ENCODE results near the gene HNRNPU. TPM values are rescaled to one million over a fixed set of nuclear protein-coding genes. Genes with fewer than 3 reads are reported as not detected.

HNRNPU gene
- total and polyA plus RNA-seq, 4 donors, result 83.6 to 286 (median 199) TPM

- DNase-seq (no peak), ATAC-seq (ENCODE audit: low FRiP score) (no peak)
- H3K4me3 ChIP-seq (ENCODE audit: low read length in 2 of 2), result no peak overlapping the region
- no peak overlapping the region for H3K27ac ChIP-seq (ENCODE audit: low read depth in 1 of 2, low read length in 2 of 2)
- intact Hi-C loops (cut with DNase I), result no loop called here
- no peaks in the 10 kb centered on the region for H3K27me3 ChIP-seq (ENCODE audit: control insufficient read depth in 1 of 2, insufficient read depth in 2 of 2, low read length in 1 of 2)
- H3K9me3 ChIP-seq (ENCODE audit: control insufficient read depth, low read length), result no peaks in the 10 kb centered on the region
- H3K36me3 ChIP-seq (ENCODE audit: control insufficient read depth in 1 of 2, insufficient read depth in 2 of 2, low read length in 1 of 2), result no peaks in the 10 kb centered on the region
- H3K4me1 ChIP-seq (ENCODE audit: control insufficient read depth in 1 of 2, insufficient read depth in 2 of 2, low read length in 2 of 2), result no peaks in the 10 kb centered on the region
- WGBS, 2 donors, result 72 to 80% methylated on average over 11 of the region's 11 CpGs
Measured at GRCh38 chr1:244881552-244882280, 17.4 kb upstream of the HNRNPU start.

DNA sequence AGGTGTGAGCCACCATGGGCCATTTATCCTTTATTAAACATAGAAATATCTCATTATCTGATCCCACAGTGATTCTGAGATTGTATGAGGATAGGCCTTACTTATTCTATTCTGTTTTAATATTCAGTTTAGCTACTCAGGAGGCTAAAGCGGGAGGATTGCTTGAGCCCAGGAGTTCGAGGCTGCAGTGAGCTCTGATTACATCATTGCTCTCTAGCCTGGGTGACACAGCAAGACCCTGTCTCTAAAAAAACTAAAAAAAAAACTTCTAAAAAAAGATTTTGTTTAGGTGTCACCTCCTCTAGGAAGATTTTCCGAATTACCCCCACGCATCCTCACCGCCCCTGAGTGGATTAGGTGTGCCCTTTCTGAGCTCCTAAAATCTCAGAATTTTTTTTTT lies 14.3 kb upstream of the HNRNPU start:
- no peaks in the 10 kb centered on the region for H3K36me3 ChIP-seq (ENCODE audit: control insufficient read depth in 1 of 2, insufficient read depth in 2 of 2, low read length in 1 of 2)
- H3K27ac ChIP-seq (ENCODE audit: low read depth in 1 of 2, low read length in 2 of 2), result no peak overlapping the region
- DNase-seq, result no peak
- no peaks in the 10 kb centered on the region for H3K27me3 ChIP-seq (ENCODE audit: control insufficient read depth in 1 of 2, insufficient read depth in 2 of 2, low read length in 1 of 2)
- no peaks in the 10 kb centered on the region for H3K9me3 ChIP-seq (ENCODE audit: control insufficient read depth, low read length)
- H3K4me1 ChIP-seq (ENCODE audit: control insufficient read depth in 1 of 2, insufficient read depth in 2 of 2, low read length in 2 of 2), result no peaks in the 10 kb centered on the region
- H3K4me3 ChIP-seq (ENCODE audit: low read length in 2 of 2), result no peak overlapping the region
- no peak for ATAC-seq (ENCODE audit: low FRiP score)
- WGBS, 2 donors, result 87 to 94% methylated on average over 5 of the region's 5 CpGs
- intact Hi-C loops (cut with DNase I), result no loop called here

DNA sequence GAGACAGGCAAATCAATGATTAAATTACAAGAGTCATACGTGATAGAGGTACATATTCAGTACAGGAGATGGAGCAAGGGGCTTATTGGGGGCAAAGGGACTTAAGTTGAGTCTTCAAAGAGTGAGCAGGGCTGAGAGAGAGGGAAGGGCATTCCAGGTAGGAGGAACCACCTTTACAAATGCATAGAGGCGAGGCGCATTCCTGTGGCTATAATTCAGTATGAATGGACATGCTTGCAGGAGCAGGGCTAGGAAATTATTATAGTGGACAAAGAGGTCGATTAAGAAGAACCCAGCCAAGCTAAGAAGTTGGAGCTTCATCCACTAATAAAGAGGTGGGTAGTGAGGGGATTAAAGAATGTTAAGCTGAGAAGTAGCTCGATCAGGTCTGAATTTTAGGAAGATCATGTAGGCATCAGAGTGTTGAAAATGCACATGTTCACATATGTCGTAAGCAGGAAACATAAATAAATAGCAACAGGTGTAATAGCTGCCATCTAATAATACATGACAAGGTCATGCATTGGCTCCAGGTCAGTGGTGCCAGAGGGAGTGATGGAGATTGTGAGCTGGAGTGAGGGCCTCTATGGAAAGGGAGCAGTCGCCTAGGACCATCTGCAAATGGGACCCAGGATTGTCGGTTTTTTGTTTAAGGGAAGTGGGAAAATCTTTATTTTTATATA lies 12.0 kb upstream of the HNRNPU start:
- ATAC-seq (ENCODE audit: low FRiP score), result no peak
- no peaks in the 10 kb centered on the region for H3K27me3 ChIP-seq (ENCODE audit: control insufficient read depth in 1 of 2, insufficient read depth in 2 of 2, low read length in 1 of 2)
- no peak for DNase-seq
- intact Hi-C loops (cut with DNase I), result no loop called here
- H3K27ac ChIP-seq (ENCODE audit: low read depth in 1 of 2, low read length in 2 of 2), result no peak overlapping the region
- WGBS, 2 donors, result 92 to 93% methylated on average over 8 of the region's 8 CpGs
- H3K36me3 ChIP-seq (ENCODE audit: control insufficient read depth in 1 of 2, insufficient read depth in 2 of 2, low read length in 1 of 2), result no peaks in the 10 kb centered on the region
- H3K9me3 ChIP-seq (ENCODE audit: control insufficient read depth, low read length), result no peaks in the 10 kb centered on the region
- H3K4me3 ChIP-seq (ENCODE audit: low read length in 2 of 2), result no peak overlapping the region
- H3K4me1 ChIP-seq (ENCODE audit: control insufficient read depth in 1 of 2, insufficient read depth in 2 of 2, low read length in 2 of 2), result no peaks in the 10 kb centered on the region

- Histone ChIP-seq H3K4me1 (ENCODE audit: control insufficient read depth in 1 of 2, insufficient read depth in 2 of 2, low read length in 2 of 2) (no peaks in the 10 kb centered on the region), H3K27ac (ENCODE audit: low read depth in 1 of 2, low read length in 2 of 2) (no peak overlapping the region), H3K36me3 (ENCODE audit: control insufficient read depth in 1 of 2, insufficient read depth in 2 of 2, low read length in 1 of 2) (no peaks in the 10 kb centered on the region), H3K4me3 (ENCODE audit: low read length in 2 of 2) (no peak overlapping the region), H3K27me3 (ENCODE audit: control insufficient read depth in 1 of 2, insufficient read depth in 2 of 2, low read length in 1 of 2) (no peaks in the 10 kb centered on the region), H3K9me3 (ENCODE audit: control insufficient read depth, low read length) (no peaks in the 10 kb centered on the region)
- DNase-seq (no peak), ATAC-seq (ENCODE audit: low FRiP score) (no peak)
- intact Hi-C loops (cut with DNase I), result no loop called here
- 77 to 83% methylated on average over 7 of the region's 7 CpGs for WGBS, 2 donors
Measured at GRCh38 chr1:244874974-244875579, 10.7 kb upstream of the HNRNPU start.

DNA sequence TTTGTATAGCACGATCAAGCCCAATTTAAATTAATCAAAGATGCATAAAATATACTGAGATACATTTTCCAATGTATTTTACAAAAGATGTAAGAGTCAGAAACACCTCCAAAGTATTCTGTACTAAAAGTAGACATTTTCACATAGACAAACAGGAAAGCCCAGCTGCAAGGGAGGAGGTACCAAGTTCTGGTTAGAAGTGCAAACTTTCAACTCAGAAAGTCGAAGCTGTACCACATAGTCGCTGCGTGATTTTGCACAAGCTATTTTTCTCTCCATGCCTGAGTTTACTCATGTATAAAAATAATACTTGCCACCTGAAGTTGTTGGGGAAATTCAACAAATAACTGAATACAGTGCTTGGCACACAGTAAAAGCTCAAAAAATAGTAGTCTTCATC lies 5.6 kb upstream of the HNRNPU start:
- Histone ChIP-seq H3K9me3 (ENCODE audit: control insufficient read depth, low read length) (no peaks in the 10 kb centered on the region), H3K4me3 (ENCODE audit: low read length in 2 of 2) (no peak overlapping the region), H3K4me1 (ENCODE audit: control insufficient read depth in 1 of 2, insufficient read depth in 2 of 2, low read length in 2 of 2) (no peaks in the 10 kb centered on the region), H3K36me3 (ENCODE audit: control insufficient read depth in 1 of 2, insufficient read depth in 2 of 2, low read length in 1 of 2) (no peaks in the 10 kb centered on the region), H3K27me3 (ENCODE audit: control insufficient read depth in 1 of 2, insufficient read depth in 2 of 2, low read length in 1 of 2) (no peaks in the 10 kb centered on the region), H3K27ac (ENCODE audit: low read depth in 1 of 2, low read length in 2 of 2) (no peak overlapping the region)
- no peak for ATAC-seq (ENCODE audit: low FRiP score)
- intact Hi-C loops (cut with DNase I), result loop anchor here in 1 of 2 donors (10.0 kb wide), 2 partner anchors 415 to 1695 kb away; partner anchors contain the start of genes ADSS2, CNST and TFB2M
- WGBS, 2 donors, result 91 to 92% methylated on average over 4 of the region's 4 CpGs
- no peak for DNase-seq

- no peaks in the 10 kb centered on the region for H3K4me1 ChIP-seq (ENCODE audit: control insufficient read depth in 1 of 2, insufficient read depth in 2 of 2, low read length in 2 of 2)
- H3K27me3 ChIP-seq (ENCODE audit: control insufficient read depth in 1 of 2, insufficient read depth in 2 of 2, low read length in 1 of 2), result no peaks in the 10 kb centered on the region
- no peaks in the 10 kb centered on the region for H3K36me3 ChIP-seq (ENCODE audit: control insufficient read depth in 1 of 2, insufficient read depth in 2 of 2, low read length in 1 of 2)
- no peak overlapping the region for H3K4me3 ChIP-seq (ENCODE audit: low read length in 2 of 2)
- intact Hi-C loops (cut with DNase I), result loop anchor here in 1 of 2 donors (10.0 kb wide), 2 partner anchors 415 to 1695 kb away; partner anchors contain the start of genes ADSS2, CNST and TFB2M
- H3K9me3 ChIP-seq (ENCODE audit: control insufficient read depth, low read length), result no peaks in the 10 kb centered on the region
- ATAC-seq (ENCODE audit: low FRiP score) (no peak), DNase-seq (no peak)
- no peak overlapping the region for H3K27ac ChIP-seq (ENCODE audit: low read depth in 1 of 2, low read length in 2 of 2)
- WGBS, 2 donors, result 94 to 96% methylated on average over 12 of the region's 12 CpGs
Measured at GRCh38 chr1:244869364-244869827, 5.1 kb upstream of the HNRNPU start.

DNA sequence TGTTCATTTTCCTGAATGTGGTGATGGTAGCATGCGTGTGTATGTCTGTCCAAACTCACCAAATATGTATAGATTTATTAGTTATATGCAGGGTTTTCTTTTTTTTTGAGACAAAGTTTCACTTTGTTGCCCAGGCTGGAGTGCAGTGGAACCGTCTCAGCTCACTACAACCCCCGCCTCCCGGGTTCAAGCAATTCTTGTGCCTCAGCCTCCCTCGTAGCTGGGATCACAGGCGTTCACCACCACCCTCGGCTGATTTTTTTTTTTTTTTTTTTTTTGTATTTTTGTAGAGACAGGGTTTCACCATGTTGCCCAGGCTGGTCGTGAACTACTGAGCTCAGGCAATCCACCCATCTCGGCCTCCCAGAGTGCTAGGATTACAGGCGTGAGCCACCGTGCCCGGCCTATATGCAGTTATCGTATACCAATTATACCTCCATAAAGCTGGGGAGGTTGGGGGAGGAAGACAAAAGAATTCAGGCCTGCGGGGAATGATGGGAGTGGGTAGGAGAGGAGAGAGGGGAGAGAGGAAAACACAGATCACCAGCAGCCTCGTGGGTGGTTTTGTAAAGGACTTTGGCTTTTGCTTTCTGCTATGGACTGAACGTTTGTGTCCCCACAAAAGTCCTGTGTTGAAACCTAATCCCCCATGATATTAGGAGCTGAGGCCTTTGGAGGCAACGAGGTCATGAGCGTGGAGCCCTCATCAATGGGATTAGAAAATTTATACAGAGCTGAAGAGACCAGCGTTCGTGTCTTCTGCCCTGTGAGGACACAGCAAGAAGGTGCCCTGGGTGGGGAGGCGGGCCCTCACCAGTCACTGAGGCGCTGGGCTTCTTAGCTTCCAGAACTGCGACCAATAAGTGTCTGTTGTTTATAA lies 4.4 kb upstream of the HNRNPU start:
- no peaks in the 10 kb centered on the region for H3K4me1 ChIP-seq (ENCODE audit: control insufficient read depth in 1 of 2, insufficient read depth in 2 of 2, low read length in 2 of 2)
- H3K27me3 ChIP-seq (ENCODE audit: control insufficient read depth in 1 of 2, insufficient read depth in 2 of 2, low read length in 1 of 2), result no peaks in the 10 kb centered on the region
- DNase-seq (no peak), ATAC-seq (ENCODE audit: low FRiP score) (no peak)
- WGBS, 2 donors, result 94% methylated on average over 23 of the region's 23 CpGs
- intact Hi-C loops (cut with DNase I), result loop anchor here in 1 of 2 donors (10.0 kb wide), 2 partner anchors 414 to 1696 kb away; partner anchors contain the start of genes ADSS2, CNST and TFB2M
- no peaks in the 10 kb centered on the region for H3K36me3 ChIP-seq (ENCODE audit: control insufficient read depth in 1 of 2, insufficient read depth in 2 of 2, low read length in 1 of 2)
- H3K9me3 ChIP-seq (ENCODE audit: control insufficient read depth, low read length), result no peaks in the 10 kb centered on the region
- no peak overlapping the region for H3K4me3 ChIP-seq (ENCODE audit: low read length in 2 of 2)
- no peak overlapping the region for H3K27ac ChIP-seq (ENCODE audit: low read depth in 1 of 2, low read length in 2 of 2)

DNA sequence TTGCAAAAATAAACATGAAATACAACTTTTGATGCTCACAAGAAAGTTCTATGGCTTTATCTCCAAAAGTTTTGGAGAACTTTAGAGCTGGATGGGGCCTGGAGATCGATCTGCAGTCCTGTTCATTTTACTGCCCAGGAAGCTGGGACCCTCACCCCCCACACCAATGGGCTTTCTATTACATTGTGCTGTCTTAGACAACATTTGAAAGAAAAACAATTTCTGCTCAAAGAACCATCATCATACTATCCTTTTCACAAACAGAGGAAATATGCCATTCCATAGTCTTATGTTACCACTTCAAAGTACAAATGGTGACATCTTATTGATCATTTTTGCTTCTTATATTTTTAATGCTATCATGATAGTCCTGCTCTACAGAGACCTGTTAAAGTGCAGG lies 2.0 kb upstream of the HNRNPU start:
- intact Hi-C loops (cut with DNase I), result loop anchor here in 1 of 2 donors (10.0 kb wide), 2 partner anchors 412 to 1698 kb away; partner anchors contain the start of genes ADSS2, CNST and TFB2M
- H3K27ac ChIP-seq (ENCODE audit: low read depth in 1 of 2, low read length in 2 of 2), result no peak overlapping the region
- no peaks in the 10 kb centered on the region for H3K27me3 ChIP-seq (ENCODE audit: control insufficient read depth in 1 of 2, insufficient read depth in 2 of 2, low read length in 1 of 2)
- ATAC-seq (ENCODE audit: low FRiP score) (no peak), DNase-seq (no peak)
- 70 to 72% methylated on average over 1 of the region's 1 CpG for WGBS, 2 donors
- H3K36me3 ChIP-seq (ENCODE audit: control insufficient read depth in 1 of 2, insufficient read depth in 2 of 2, low read length in 1 of 2), result no peaks in the 10 kb centered on the region
- H3K4me3 ChIP-seq (ENCODE audit: low read length in 2 of 2), result no peak overlapping the region
- H3K4me1 ChIP-seq (ENCODE audit: control insufficient read depth in 1 of 2, insufficient read depth in 2 of 2, low read length in 2 of 2), result no peaks in the 10 kb centered on the region
- H3K9me3 ChIP-seq (ENCODE audit: control insufficient read depth, low read length), result no peaks in the 10 kb centered on the region
